HG03457 (cell line): ENCODE measurements around the gene GSK3A.

Source experiments
- ATAC-seq: cut with Tn5 transposase; IDR thresholded peaks from one replicate; pipeline ENCODE4 v1.9.1; 2021; ENCODE audit warnings: moderate number of reproducible peaks; ENCODE audit not compliant: unreplicated experiment

GSK3A gene

GRCh38 chr19:42250666-42251531, 8.5 kb upstream of the GSK3A start:
- ATAC-seq = no peak

GRCh38 chr19:42250183-42250665, 7.8 kb upstream of the GSK3A start:
- no peak for ATAC-seq

GRCh38 chr19:42249769-42250168, 7.4 kb upstream of the GSK3A start:
- no peak for ATAC-seq

- no peak for ATAC-seq
These were observed 6.8 kb upstream of the GSK3A start for GRCh38 chr19:42249149-42249750.

DNA sequence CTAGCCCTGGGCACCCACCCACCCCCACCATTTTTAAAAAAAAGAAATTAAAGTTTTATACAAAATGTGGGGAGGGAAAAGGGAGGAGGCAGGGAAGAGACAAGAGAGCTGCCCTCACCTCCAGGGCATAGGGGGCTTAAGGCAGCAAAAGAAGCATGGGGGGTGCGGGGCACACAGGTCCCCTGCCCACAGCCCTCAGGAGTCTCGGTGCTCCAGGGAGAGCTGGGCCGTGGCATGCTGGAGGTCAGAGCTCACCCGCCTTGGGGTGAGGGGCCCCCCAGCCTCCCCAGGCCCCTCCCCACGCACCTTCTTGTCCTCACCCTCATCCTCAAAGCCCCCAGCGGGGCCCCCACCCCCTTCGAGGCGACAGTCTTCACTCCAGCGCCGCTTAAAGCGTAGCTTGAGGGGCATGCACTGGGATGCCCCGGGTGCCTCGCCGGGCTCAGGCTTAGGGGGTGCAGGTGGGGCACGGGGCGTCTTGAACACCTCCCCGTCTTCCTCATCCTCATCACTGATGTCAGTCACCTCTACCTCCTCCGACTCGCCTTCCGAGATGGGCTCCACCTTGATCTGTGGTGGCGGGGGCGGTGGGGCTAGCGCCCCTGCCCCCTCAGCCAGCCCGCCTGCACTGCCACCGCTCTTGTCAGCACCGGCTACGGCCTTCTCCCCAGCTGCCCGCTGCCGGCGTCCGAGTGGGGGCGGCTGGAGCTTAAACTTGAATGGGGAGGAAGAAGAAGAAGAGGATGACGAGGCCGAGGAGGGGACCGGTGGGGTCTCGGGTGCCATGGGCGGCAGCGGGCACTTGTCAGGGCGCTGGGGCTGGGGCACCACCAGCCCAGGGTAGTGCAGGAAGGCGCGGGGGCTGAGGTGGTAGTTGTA, 6.1 kb upstream of the GSK3A start:
- no peak for ATAC-seq

DNA sequence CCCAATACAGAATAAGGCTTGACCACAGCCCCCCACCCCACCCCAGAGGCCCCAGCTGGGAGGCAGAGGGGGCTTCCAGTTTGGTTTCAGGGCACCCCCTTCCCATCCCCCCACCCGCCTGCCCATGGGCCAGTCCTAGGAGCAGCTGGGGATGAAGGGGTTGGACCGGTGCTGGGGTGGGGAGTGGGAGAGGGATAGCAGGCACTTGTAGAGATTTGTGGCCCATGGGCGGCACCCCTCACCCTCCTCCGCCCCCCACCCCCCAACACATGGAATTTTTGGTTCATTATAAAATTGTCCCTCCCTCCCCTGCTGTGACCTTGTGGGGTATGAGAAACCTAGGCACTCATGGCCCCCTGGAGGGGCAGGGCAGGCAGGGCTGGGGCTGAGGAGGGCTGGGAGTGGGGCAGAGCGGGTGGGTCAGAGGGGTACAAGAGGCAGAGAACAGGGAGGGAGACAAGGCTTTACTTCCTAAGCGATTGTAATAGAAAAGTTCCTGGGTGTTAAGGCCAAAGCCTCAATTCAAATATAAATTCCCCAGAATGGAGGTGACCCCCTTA, 5.3 kb upstream of the GSK3A start:
- no peak for ATAC-seq

DNA sequence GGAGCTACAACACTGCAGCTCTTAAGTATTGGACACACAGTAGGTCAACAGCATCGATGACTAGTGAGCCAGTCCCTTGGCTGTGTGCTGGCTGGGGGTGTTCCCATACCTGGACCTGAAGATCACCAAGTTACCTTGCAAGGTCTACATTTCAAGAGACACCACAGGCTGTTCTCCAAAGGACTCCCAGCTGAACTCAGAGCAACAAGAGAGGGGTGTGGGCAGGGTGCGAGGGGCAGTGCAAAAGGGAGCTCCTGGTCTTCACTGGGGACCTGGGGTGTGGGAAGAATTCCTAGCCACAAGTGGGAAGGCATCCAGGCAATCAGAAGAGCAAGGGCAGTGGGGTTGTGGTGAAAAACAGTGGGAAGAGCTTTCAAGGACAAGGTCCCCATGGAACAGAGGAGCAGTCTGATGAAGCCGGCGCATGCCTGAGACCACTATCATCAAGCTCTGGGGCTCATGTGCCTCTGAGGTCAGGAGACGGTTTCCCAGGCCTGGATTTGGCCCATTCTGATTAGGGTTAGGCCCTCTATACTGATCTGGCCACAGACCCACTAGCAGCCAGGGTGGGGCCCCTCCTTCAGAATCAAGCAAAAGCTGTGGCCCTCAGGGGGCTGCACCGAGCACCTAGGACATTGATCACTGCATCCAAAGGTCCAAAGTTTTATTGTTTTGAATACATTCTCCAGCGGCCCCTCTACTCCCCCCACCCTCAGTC, 4.7 kb upstream of the GSK3A start:
- ATAC-seq = no peak

DNA sequence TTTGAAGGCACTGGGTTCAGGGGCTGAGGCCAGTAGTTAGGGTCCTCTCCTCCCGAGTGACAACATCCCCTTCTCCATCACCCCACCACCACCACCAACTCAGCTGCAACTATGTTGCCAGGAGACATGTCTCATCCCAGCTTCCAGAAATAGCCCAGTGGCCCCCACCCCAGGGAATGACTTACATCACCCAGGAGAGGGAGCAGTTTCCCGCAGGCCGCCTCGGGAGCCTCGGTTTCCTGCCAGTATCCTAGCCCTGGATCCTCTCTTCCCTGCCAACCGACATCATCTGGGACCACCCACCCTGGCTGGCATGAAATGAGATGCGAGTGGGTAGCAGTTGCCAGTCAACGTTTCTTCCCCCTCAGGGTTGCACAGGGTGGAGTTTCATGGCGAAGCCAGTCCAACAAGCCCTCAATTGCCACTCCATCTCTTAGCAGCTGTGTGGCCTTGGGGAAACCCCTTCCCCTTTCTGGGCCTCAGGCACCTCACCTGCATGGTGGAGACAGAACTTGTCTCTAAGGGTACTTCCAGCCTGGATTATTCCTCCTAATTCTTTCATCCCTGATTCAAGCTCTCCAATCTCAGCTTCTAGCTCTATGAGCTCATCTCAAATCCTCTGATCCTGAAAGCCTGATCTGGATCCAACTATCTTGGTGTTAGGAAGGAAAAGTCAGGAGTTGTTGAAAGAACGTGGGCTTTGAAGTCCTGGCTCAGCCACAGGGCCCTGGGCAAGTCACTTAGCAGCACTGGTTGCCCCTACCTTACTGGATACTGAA, 3.9 kb upstream of the GSK3A start:
- ATAC-seq = no peak

DNA sequence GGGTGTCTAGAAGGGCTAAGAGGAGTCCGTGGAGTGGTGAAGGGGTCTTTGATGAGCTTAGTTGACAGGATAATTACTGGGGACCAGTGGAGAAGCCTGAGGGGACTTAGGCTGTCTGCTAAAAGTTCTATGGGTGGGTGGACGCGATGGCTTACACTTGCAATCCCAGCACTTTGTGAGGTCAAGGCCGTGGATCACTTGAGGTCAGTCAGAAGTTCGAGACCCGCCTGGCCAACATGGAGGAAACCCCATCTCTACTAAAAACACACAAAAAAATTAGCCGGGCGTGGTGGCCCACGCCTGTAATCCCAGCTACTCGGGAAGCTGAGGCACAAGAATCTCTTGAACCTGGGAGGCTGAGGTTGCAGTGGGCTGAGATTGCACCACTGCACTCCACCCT, 2.8 kb upstream of the GSK3A start:
- no peak for ATAC-seq

DNA sequence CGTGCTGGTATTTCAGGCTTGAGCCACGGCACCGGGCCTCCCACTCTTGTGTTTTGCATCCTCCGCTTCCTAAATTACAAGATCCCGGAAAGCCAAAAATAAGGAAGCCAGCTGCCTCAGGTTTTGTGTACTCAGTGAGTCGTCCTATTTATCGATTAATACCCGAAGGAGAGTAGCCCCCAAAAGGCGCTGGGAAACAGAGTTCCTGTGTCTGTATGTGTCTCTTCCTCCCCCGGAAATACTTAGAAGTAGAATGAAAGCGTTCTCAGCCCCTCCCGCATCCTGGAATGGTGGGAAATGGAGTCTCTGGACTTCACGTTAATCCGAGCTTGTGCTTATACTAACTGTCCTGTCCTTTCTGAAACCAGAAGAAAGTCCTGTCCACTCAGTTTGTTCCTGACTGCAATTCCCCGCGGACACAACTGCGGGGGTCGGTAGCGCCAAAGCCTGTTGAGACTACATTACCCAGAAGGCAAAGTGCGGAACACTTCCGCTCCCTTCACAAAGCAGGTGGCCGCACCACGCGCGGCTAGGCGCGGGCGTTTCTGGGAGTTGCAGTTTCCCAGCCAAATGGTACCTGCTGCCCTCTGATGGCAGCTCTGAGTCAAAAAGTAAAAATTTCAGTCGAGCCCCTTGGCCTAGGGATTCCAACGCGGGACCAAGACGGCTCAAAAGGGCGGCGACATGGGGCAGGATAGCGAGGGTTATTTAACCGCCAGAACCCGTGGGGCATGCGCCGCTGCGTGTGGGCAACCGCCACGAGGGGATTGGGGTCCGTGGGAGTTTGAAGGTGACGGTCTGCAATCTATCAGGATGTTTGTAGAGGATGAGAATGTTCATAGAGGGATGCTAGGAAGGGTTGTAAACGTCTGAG, 2.2 kb upstream of the GSK3A start:
- no peak for ATAC-seq

- ATAC-seq = no peak
These were observed 312 bp downstream of the GSK3A start for GRCh38 chr19:42242069-42242511.

DNA sequence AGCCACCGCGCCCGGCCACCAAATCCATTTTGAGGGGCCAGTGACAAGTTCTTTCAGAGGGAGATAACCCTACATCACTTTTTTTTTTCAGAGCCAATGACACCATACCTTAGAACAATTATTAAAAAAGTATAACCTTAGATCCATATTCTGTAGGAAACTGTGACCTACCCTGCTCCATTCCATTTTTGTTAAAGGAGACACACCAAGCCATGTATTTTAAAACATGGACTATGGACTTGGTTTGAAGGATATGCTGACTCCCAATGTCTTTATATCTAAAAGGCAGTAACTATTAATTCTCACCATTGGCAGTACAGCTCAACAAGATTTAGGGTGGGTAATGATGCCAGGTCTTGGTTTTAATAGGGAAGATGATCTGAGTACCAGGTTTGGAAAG, 1.1 kb downstream of the GSK3A start:
- ATAC-seq = no peak

- no peak for ATAC-seq
These were observed 2.7 kb downstream of the GSK3A start for GRCh38 chr19:42239544-42240220.

DNA sequence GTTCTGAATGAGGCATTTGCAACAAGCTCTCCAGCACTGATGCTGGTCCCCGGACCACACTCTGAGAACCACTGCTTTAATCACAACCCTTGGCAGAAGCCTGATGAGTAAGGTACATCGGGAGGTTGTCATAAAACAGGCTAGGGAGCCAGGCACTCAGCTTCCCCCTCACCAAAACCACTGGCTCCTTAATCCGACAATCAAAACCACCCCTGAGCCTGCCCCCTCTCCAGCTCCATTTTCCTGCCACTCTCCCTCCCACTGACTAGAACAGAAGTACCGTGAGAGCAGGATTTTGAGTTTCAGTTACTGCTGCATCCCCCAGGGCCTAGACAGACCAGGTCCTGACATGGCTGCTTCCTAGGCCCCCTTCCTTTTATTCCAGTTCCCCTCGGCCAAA, 7.2 kb downstream of the GSK3A start:
- ATAC-seq = no peak

GRCh38 chr19:42234364-42234763, 8.0 kb downstream of the GSK3A start:
- no peak for ATAC-seq

DNA sequence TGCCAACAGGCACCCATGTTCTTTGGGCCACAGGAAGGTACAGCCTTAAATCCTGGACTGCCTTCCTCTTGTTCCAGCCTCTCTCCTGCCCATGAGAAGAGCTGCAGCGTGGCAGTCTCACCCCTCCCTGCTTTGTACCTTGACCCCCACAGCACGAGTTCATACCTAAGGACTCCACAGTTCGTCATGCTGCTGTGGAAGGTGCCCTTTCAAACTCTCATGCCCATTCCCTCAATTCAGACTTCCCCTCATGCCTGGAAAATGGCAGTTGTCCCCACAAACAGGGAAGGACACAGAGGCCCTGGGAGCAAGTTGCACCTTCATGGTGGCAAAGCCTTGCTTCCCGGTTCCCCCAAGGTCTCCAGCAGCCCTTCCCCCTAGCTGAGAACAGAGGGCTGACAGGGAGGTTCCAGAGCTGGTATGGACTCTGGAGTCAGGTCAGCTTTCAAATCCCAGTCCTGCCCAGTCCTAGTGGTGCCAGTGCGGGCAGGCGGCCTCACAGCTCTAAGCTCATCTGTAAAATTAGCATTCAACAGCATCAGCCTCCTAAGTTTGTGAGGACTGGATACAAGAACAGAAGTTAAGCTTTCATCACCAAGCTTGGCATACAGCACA, 8.6 kb downstream of the GSK3A start:
- ATAC-seq = no peak

DNA sequence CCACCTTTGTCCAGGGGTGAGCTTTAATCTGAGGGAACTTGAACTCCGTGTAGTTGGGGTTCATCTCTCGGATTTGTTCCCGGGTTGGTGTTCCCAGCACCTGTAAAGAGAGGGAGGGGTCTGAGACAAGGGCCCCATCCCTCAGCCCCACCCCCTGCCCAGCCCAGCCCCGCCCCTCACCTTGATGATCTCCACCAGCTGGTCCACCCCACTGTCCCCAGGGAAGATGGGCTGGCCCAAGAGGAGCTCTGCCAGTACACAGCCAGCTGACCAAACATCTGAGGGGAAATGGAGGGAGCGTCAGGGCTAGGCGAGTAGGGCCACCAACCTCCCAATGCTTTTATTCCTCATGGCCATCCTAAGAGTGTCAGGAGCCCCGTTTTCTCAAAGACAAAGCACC, 9.3 kb downstream of the GSK3A start:
- ATAC-seq = no peak

- no peak for ATAC-seq
These were observed 10.0 kb downstream of the GSK3A start for GRCh38 chr19:42232435-42232834.
